HepG2 (cell line): ENCODE data around the gene MARS1. TPM values are rescaled to one million over a fixed set of nuclear protein-coding genes. Genes with fewer than 3 reads are reported as not detected.

Experiments
- EEA1 ChIP-seq: sonication (generic); formaldehyde crosslinking; IDR thresholded peaks from 2 replicates; pipeline ENCODE4 v1.5.1; 2020; ENCODE audit warnings: mild to moderate bottlenecking, missing genetic modification reagents, borderline replicate concordance
- FOXC1 ChIP-seq: sonication (generic); formaldehyde crosslinking; IDR thresholded peaks from 2 replicates; pipeline ENCODE4 v1.8.0; 2022; ENCODE audit warnings: mild to moderate bottlenecking, missing genetic modification reagents, borderline replicate concordance
- GPN1 ChIP-seq: sonication (generic); formaldehyde crosslinking; IDR thresholded peaks from 2 replicates; pipeline ENCODE4 v1.5.1; 2020; ENCODE audit warnings: missing genetic modification reagents, borderline replicate concordance
- HMGXB3 ChIP-seq: sonication (generic); formaldehyde crosslinking; IDR thresholded peaks from 2 replicates; pipeline ENCODE4 v1.4.0; 2020; ENCODE audit warnings: missing genetic modification reagents, borderline replicate concordance
- NONO ChIP-seq, 2 experiments: fragments of 450-650 bp in 1 of 2; sonication (generic) in 1 of 2; formaldehyde crosslinking in 1 of 2; IDR thresholded peaks in 1 of 2; conservative IDR thresholded peaks in 1 of 2; 2 replicates each; pipeline versions ENCODE4 v1.6.1 to v1.8.0; 2017 to 2022; ENCODE audit warnings: mild to moderate bottlenecking in 1 of 2, missing genetic modification reagents in 1 of 2, moderate library complexity in 1 of 2
- SIN3A ChIP-seq: IDR thresholded peaks from 2 replicates; pipeline ENCODE4 v1.6.1; 2011; ENCODE audit warnings: low read depth, mild to moderate bottlenecking, control low read depth, low read length, borderline replicate concordance
- ZBTB46 ChIP-seq: sonication (generic); formaldehyde crosslinking; IDR thresholded peaks from 2 replicates; pipeline ENCODE4 v1.4.0; 2020; ENCODE audit warnings: mild to moderate bottlenecking, missing genetic modification reagents, borderline replicate concordance
- ZFP37 ChIP-seq: sonication (generic); formaldehyde crosslinking; IDR thresholded peaks from 2 replicates; pipeline ENCODE4 v1.4.0; 2020; ENCODE audit warnings: missing genetic modification reagents, borderline replicate concordance
- ZNF432 ChIP-seq: sonication (generic); formaldehyde crosslinking; IDR thresholded peaks from 2 replicates; pipeline ENCODE4 v1.5.0; 2020; ENCODE audit warnings: missing genetic modification reagents, mild to moderate bottlenecking, borderline replicate concordance
- ZNF777 ChIP-seq: sonication (generic); formaldehyde crosslinking; IDR thresholded peaks from 2 replicates; pipeline ENCODE4 v1.4.0; 2020; ENCODE audit warnings: missing genetic modification reagents
- polyA plus RNA-seq, 8 experiments: library from polyadenylated mRNA; depleted of rRNA in 3 of 8; stranded (reverse) in 7 of 8; unstranded in 1 of 8; fragments of >200 nt; fragmentation: Illumina TruSeq in 4 of 8; extraction: Trizol in 4 of 8; gene quantifications; 2 replicates each; pipeline versions ENCODE4 v1.2.1 to v1.2.3, GENCODE V29; 2011 to 2016; ENCODE audit warnings: low read depth in 4 of 8, missing spikeins in 1 of 8, mixed read lengths in 1 of 8; ENCODE audit not compliant: insufficient read depth in 1 of 8
- total RNA-seq, 5 experiments: library from RNA; depleted of rRNA; stranded (reverse); fragments of >200 nt; fragmentation: Illumina TruSeq; extraction: Trizol; gene quantifications; 2 replicates each; pipeline ENCODE4 v1.2.3, GENCODE V29; 2016; ENCODE audit warnings: low read depth in 1 of 5
- TF ChIP-seq, protein P1 (sequence below): sonication (generic); formaldehyde crosslinking; IDR thresholded peaks from 2 replicates; pipeline ENCODE4 v1.4.0; 2020; ENCODE audit warnings: missing genetic modification reagents
- TF ChIP-seq, protein P2 (sequence below): sonication (generic); formaldehyde crosslinking; IDR thresholded peaks from 2 replicates; pipeline ENCODE4 v1.8.1; 2023; ENCODE audit warnings: mild to moderate bottlenecking, missing genetic modification reagents
- TF ChIP-seq, protein P3 (sequence below): sonication (generic); formaldehyde crosslinking; IDR thresholded peaks from 2 replicates; pipeline ENCODE4 v1.4.0; 2020; ENCODE audit warnings: missing genetic modification reagents, mild to moderate bottlenecking, borderline replicate concordance

MARS1 gene
- total and polyA plus RNA-seq, 2 of the 13 experiments (the other 11 are each of a cell fraction or from before 2014, with no cell fraction given) = 115 to 181 TPM

GRCh38 chr12:57522011-57522886, 34.4 kb downstream of the MARS1 start, which contains the start of gene MBD6 (continued):
- TF ChIP-seq HMGXB3 (CRISPR knock-in tag) (no peak), ZBTB46 (CRISPR knock-in tag) (peak; percentile 98), ZFP37 (CRISPR knock-in tag) (no peak), ZNF777 (CRISPR knock-in tag) (peak; percentile 40; the same call in 1 of the 2 replicates), EEA1 (CRISPR knock-in tag) (0 out of 2 replicates have a peak, but pooled peaks have one; percentile 9), FOXC1 (CRISPR knock-in tag) (no peak; the same call in 1 of the 2 replicates), SIN3A (peak; percentile 94), NONO (IDR thresholded peaks at IDR 0.05) (no peak), NONO (CRISPR knock-in tag; conservative IDR thresholded peaks at IDR 0.05) (peak; percentile 74; the same call in 1 of the 2 replicates), ZNF432 (no peak), GPN1 (CRISPR knock-in tag) (no peak)
- TF ChIP-seq, protein P1, sequence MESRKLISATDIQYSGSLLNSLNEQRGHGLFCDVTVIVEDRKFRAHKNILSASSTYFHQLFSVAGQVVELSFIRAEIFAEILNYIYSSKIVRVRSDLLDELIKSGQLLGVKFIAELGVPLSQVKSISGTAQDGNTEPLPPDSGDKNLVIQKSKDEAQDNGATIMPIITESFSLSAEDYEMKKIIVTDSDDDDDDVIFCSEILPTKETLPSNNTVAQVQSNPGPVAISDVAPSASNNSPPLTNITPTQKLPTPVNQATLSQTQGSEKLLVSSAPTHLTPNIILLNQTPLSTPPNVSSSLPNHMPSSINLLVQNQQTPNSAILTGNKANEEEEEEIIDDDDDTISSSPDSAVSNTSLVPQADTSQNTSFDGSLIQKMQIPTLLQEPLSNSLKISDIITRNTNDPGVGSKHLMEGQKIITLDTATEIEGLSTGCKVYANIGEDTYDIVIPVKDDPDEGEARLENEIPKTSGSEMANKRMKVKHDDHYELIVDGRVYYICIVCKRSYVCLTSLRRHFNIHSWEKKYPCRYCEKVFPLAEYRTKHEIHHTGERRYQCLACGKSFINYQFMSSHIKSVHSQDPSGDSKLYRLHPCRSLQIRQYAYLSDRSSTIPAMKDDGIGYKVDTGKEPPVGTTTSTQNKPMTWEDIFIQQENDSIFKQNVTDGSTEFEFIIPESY = no peak
- TF ChIP-seq, protein P2, sequence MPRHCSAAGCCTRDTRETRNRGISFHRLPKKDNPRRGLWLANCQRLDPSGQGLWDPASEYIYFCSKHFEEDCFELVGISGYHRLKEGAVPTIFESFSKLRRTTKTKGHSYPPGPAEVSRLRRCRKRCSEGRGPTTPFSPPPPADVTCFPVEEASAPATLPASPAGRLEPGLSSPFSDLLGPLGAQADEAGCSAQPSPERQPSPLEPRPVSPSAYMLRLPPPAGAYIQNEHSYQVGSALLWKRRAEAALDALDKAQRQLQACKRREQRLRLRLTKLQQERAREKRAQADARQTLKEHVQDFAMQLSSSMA (CRISPR knock-in tag) = no peak; the same call in 1 of the 2 replicates
- TF ChIP-seq, protein P3, sequence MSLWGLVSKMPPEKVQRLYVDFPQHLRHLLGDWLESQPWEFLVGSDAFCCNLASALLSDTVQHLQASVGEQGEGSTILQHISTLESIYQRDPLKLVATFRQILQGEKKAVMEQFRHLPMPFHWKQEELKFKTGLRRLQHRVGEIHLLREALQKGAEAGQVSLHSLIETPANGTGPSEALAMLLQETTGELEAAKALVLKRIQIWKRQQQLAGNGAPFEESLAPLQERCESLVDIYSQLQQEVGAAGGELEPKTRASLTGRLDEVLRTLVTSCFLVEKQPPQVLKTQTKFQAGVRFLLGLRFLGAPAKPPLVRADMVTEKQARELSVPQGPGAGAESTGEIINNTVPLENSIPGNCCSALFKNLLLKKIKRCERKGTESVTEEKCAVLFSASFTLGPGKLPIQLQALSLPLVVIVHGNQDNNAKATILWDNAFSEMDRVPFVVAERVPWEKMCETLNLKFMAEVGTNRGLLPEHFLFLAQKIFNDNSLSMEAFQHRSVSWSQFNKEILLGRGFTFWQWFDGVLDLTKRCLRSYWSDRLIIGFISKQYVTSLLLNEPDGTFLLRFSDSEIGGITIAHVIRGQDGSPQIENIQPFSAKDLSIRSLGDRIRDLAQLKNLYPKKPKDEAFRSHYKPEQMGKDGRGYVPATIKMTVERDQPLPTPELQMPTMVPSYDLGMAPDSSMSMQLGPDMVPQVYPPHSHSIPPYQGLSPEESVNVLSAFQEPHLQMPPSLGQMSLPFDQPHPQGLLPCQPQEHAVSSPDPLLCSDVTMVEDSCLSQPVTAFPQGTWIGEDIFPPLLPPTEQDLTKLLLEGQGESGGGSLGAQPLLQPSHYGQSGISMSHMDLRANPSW (CRISPR knock-in tag) = no peak
